ENCODE measurements around the gene SHLD1.
A peak's percentile ranks its signal among the peaks of the same experiment; 100 is the strongest.
"Not testable (repeated sequence)": the region's sequence is repeated elsewhere in the genome, so short reads cannot be mapped to it uniquely, and the experiment has no call there.

The SHLD1 gene

GRCh38 chr20:5745416-5746030, 4.7 kb upstream of the SHLD1 start:
- no CpG with 5 or more reads among the region's 8 CpGs for WGBS (ENCODE audit: insufficient coverage)
- Histone ChIP-seq H3K27me3 (replicated peaks in 2 of 5; ENCODE audit: control insufficient read depth in 4 of 5, insufficient read depth in 5 of 5, low read length in 4 of 5) (no peaks in the 10 kb centered on the region), H3K4me3 (ENCODE audit: control insufficient read depth in 1 of 7, extremely low read depth in 1 of 7, insufficient read depth in 4 of 7, low read depth in 2 of 7, low read length in 6 of 7) (no peak overlapping the region), H3K36me3 (ENCODE audit: control insufficient read depth in 4 of 4, insufficient read depth in 4 of 4, low read length in 3 of 4) (no peaks in the 10 kb centered on the region), H3K9me3 (ENCODE audit: control extremely low read depth in 1 of 5, control insufficient read depth in 4 of 5, insufficient read depth in 2 of 5, low read depth in 1 of 5, low read length in 4 of 5) (no peaks in the 10 kb centered on the region), H3K27ac (ENCODE audit: insufficient read depth in 1 of 2, low read depth in 1 of 2, low read length in 2 of 2, poor library complexity in 1 of 2, severe bottlenecking in 2 of 2) (no peak overlapping the region), H3K4me1 (ENCODE audit: control extremely low read depth in 1 of 4, control insufficient read depth in 4 of 4, insufficient read depth in 4 of 4, low read length in 3 of 4) (peaks cover 0 to under 1% (median 0%) of the 10 kb centered on the region in 4 experiments)
- POLR2A ChIA-PET: no interaction called here
- no peak for DNase-seq
- CTCF ChIA-PET: interaction anchor here (0.6 to 0.7 kb wide), 3 partner anchors 98 to 189 kb away, joined by 3 read pairs; no protein-coding TSS in a partner anchor

- DNase-seq: no peak
- no peak overlapping the region for H3K4me3 ChIP-seq (ENCODE audit: control insufficient read depth in 1 of 7, extremely low read depth in 1 of 7, insufficient read depth in 4 of 7, low read depth in 2 of 7, low read length in 6 of 7)
- H3K27me3 ChIP-seq (replicated peaks in 2 of 5; ENCODE audit: control insufficient read depth in 4 of 5, insufficient read depth in 5 of 5, low read length in 4 of 5): no peaks in the 10 kb centered on the region
- ChIA-PET CTCF (interaction anchor here (0.6 kb wide), 2 partner anchors 185 to 189 kb away, joined by 3 read pairs; no protein-coding TSS in a partner anchor), POLR2A (no interaction called here)
- 100% methylated on average over 1 of the region's 1 CpG for WGBS (ENCODE audit: insufficient coverage)
- peaks cover 0 to 6% (median 4%) of the 10 kb centered on the region in 4 experiments for H3K4me1 ChIP-seq (ENCODE audit: control extremely low read depth in 1 of 4, control insufficient read depth in 4 of 4, insufficient read depth in 4 of 4, low read length in 3 of 4)
- H3K27ac ChIP-seq (ENCODE audit: insufficient read depth in 1 of 2, low read depth in 1 of 2, low read length in 2 of 2, poor library complexity in 1 of 2, severe bottlenecking in 2 of 2): no peak overlapping the region
- H3K36me3 ChIP-seq (ENCODE audit: control insufficient read depth in 4 of 4, insufficient read depth in 4 of 4, low read length in 3 of 4): no peaks in the 10 kb centered on the region
- H3K9me3 ChIP-seq (ENCODE audit: control extremely low read depth in 1 of 5, control insufficient read depth in 4 of 5, insufficient read depth in 2 of 5, low read depth in 1 of 5, low read length in 4 of 5): no peaks in the 10 kb centered on the region
Observed at GRCh38 chr20:5746064-5746463, 4.1 kb upstream of the SHLD1 start.

GRCh38 chr20:5748246-5748645, 2.0 kb upstream of the SHLD1 start:
- Histone ChIP-seq H3K4me3 (ENCODE audit: control insufficient read depth in 1 of 7, extremely low read depth in 1 of 7, insufficient read depth in 4 of 7, low read depth in 2 of 7, low read length in 6 of 7) (no peak overlapping the region), H3K27ac (ENCODE audit: insufficient read depth in 1 of 2, low read depth in 1 of 2, low read length in 2 of 2, poor library complexity in 1 of 2, severe bottlenecking in 2 of 2) (no peak overlapping the region), H3K4me1 (ENCODE audit: control extremely low read depth in 1 of 4, control insufficient read depth in 4 of 4, insufficient read depth in 4 of 4, low read length in 3 of 4) (peaks cover 0 to 9% (median 6%) of the 10 kb centered on the region in 4 experiments), H3K36me3 (ENCODE audit: control insufficient read depth in 4 of 4, insufficient read depth in 4 of 4, low read length in 3 of 4) (no peaks in the 10 kb centered on the region), H3K9me3 (ENCODE audit: control extremely low read depth in 1 of 5, control insufficient read depth in 4 of 5, insufficient read depth in 2 of 5, low read depth in 1 of 5, low read length in 4 of 5) (no peaks in the 10 kb centered on the region), H3K27me3 (replicated peaks in 2 of 5; ENCODE audit: control insufficient read depth in 4 of 5, insufficient read depth in 5 of 5, low read length in 4 of 5) (no peaks in the 10 kb centered on the region)
- WGBS (ENCODE audit: insufficient coverage): 98% methylated on average over 5 of the region's 6 CpGs
- ChIA-PET POLR2A (no interaction called here), CTCF (no interaction called here)
- no peak for DNase-seq

GRCh38 chr20:5749512-5749951, 669 bp upstream of the SHLD1 start:
- POLR2A ChIA-PET; H3K36me3 ChIP-seq (ENCODE audit: control insufficient read depth in 4 of 4, insufficient read depth in 4 of 4, low read length in 3 of 4); H3K27me3 ChIP-seq (replicated peaks in 2 of 5; ENCODE audit: control insufficient read depth in 4 of 5, insufficient read depth in 5 of 5, low read length in 4 of 5); DNase-seq; H3K4me1 ChIP-seq (ENCODE audit: control extremely low read depth in 1 of 4, control insufficient read depth in 4 of 4, insufficient read depth in 4 of 4, low read length in 3 of 4); H3K9me3 ChIP-seq (ENCODE audit: control extremely low read depth in 1 of 5, control insufficient read depth in 4 of 5, insufficient read depth in 2 of 5, low read depth in 1 of 5, low read length in 4 of 5): not testable (repeated sequence)
- 100% methylated on average over 4 of the region's 12 CpGs for WGBS (ENCODE audit: insufficient coverage)
- CTCF ChIA-PET: interaction anchor here (1.4 kb wide), 1 partner anchor 9 kb away, joined by 4 read pairs; no protein-coding TSS in a partner anchor
- Histone ChIP-seq H3K4me3 (ENCODE audit: control insufficient read depth in 1 of 7, extremely low read depth in 1 of 7, insufficient read depth in 4 of 7, low read depth in 2 of 7, low read length in 6 of 7) (peak overlapping the region in 1 of 7 experiments; percentile 93), H3K27ac (ENCODE audit: insufficient read depth in 1 of 2, low read depth in 1 of 2, low read length in 2 of 2, poor library complexity in 1 of 2, severe bottlenecking in 2 of 2) (peak overlapping the region in 1 of 2 experiments; percentile 83)

- CTCF ChIA-PET: interaction anchor here (0.8 to 1.9 kb wide), 2 partner anchors 36 to 195 kb away, joined by 3 to 6 read pairs; no protein-coding TSS in a partner anchor
- POLR2A ChIA-PET: no interaction called here
- Histone ChIP-seq H3K27ac (ENCODE audit: insufficient read depth in 1 of 2, low read depth in 1 of 2, low read length in 2 of 2, poor library complexity in 1 of 2, severe bottlenecking in 2 of 2) (no peak overlapping the region), H3K4me1 (ENCODE audit: control extremely low read depth in 1 of 4, control insufficient read depth in 4 of 4, insufficient read depth in 4 of 4, low read length in 3 of 4) (peaks cover 0 to 9% (median 6%) of the 10 kb centered on the region in 4 experiments), H3K9me3 (ENCODE audit: control extremely low read depth in 1 of 5, control insufficient read depth in 4 of 5, insufficient read depth in 2 of 5, low read depth in 1 of 5, low read length in 4 of 5) (no peaks in the 10 kb centered on the region), H3K4me3 (ENCODE audit: control insufficient read depth in 1 of 7, extremely low read depth in 1 of 7, insufficient read depth in 4 of 7, low read depth in 2 of 7, low read length in 6 of 7) (no peak overlapping the region), H3K27me3 (replicated peaks in 2 of 5; ENCODE audit: control insufficient read depth in 4 of 5, insufficient read depth in 5 of 5, low read length in 4 of 5) (no peaks in the 10 kb centered on the region), H3K36me3 (ENCODE audit: control insufficient read depth in 4 of 4, insufficient read depth in 4 of 4, low read length in 3 of 4) (peaks cover 0 to 2% (median 0%) of the 10 kb centered on the region in 4 experiments)
- WGBS (ENCODE audit: insufficient coverage): 100% methylated on average over 4 of the region's 4 CpGs
- DNase-seq: no peak
Observed at GRCh38 chr20:5751856-5752255, 1.7 kb downstream of the SHLD1 start.

- peaks cover 0 to 4% (median 2%) of the 10 kb centered on the region in 4 experiments for H3K36me3 ChIP-seq (ENCODE audit: control insufficient read depth in 4 of 4, insufficient read depth in 4 of 4, low read length in 3 of 4)
- H3K27ac ChIP-seq (ENCODE audit: insufficient read depth in 1 of 2, low read depth in 1 of 2, low read length in 2 of 2, poor library complexity in 1 of 2, severe bottlenecking in 2 of 2): no peak overlapping the region
- no peaks in the 10 kb centered on the region for H3K9me3 ChIP-seq (ENCODE audit: control extremely low read depth in 1 of 5, control insufficient read depth in 4 of 5, insufficient read depth in 2 of 5, low read depth in 1 of 5, low read length in 4 of 5)
- CTCF ChIA-PET: interaction anchor here (1.2 kb wide), 1 partner anchor 31 kb away, joined by 4 read pairs; no protein-coding TSS in a partner anchor
- H3K4me3 ChIP-seq (ENCODE audit: control insufficient read depth in 1 of 7, extremely low read depth in 1 of 7, insufficient read depth in 4 of 7, low read depth in 2 of 7, low read length in 6 of 7): no peak overlapping the region
- 98% methylated on average over 7 of the region's 7 CpGs for whole genome bisulfite sequencing (ENCODE audit: insufficient coverage)
- peaks cover 0 to 9% (median 6%) of the 10 kb centered on the region in 4 experiments for H3K4me1 ChIP-seq (ENCODE audit: control extremely low read depth in 1 of 4, control insufficient read depth in 4 of 4, insufficient read depth in 4 of 4, low read length in 3 of 4)
- POLR2A ChIA-PET: no interaction called here
- no peaks in the 10 kb centered on the region for H3K27me3 ChIP-seq (replicated peaks in 2 of 5; ENCODE audit: control insufficient read depth in 4 of 5, insufficient read depth in 5 of 5, low read length in 4 of 5)
- DNase-seq: no peak
Observed at GRCh38 chr20:5753814-5754213, 3.6 kb downstream of the SHLD1 start.

GRCh38 chr20:5757949-5758348, 7.7 kb downstream of the SHLD1 start:
- WGBS (ENCODE audit: insufficient coverage): 100% methylated on average over 2 of the region's 3 CpGs
- POLR2A ChIA-PET: no interaction called here
- Histone ChIP-seq H3K9me3 (ENCODE audit: control extremely low read depth in 1 of 5, control insufficient read depth in 4 of 5, insufficient read depth in 2 of 5, low read depth in 1 of 5, low read length in 4 of 5) (no peaks in the 10 kb centered on the region), H3K4me3 (ENCODE audit: control insufficient read depth in 1 of 7, extremely low read depth in 1 of 7, insufficient read depth in 4 of 7, low read depth in 2 of 7, low read length in 6 of 7) (no peak overlapping the region), H3K36me3 (ENCODE audit: control insufficient read depth in 4 of 4, insufficient read depth in 4 of 4, low read length in 3 of 4) (peaks cover 3 to 12% (median 8%) of the 10 kb centered on the region in 4 experiments), H3K27me3 (replicated peaks in 2 of 5; ENCODE audit: control insufficient read depth in 4 of 5, insufficient read depth in 5 of 5, low read length in 4 of 5) (no peaks in the 10 kb centered on the region), H3K4me1 (ENCODE audit: control extremely low read depth in 1 of 4, control insufficient read depth in 4 of 4, insufficient read depth in 4 of 4, low read length in 3 of 4) (no peaks in the 10 kb centered on the region), H3K27ac (ENCODE audit: insufficient read depth in 1 of 2, low read depth in 1 of 2, low read length in 2 of 2, poor library complexity in 1 of 2, severe bottlenecking in 2 of 2) (no peak overlapping the region)
- CTCF ChIA-PET: no interaction called here
- DNase-seq: no peak
